Measurements from ENCODE around the gene RGS21.

DNA sequence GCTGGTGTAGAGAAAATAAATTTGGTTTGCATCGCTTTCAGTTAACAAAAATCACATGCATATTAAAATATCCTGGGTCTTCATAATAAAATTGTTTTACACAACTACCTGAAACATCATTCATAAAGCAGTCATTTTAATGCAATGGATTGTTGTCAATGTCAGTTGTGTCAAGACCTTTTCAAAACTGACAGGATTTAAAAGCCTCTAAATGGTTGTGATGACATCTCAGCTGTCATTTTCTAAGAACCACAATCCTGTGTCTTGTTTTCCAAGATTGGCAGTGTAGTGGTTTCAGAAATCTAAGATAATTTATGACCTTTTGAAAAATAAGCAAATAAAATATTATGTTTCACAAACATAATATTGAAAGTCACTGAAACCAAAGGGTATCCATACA, 42.0 kb downstream of the RGS21 start:
- TF ChIP-seq, protein P1, sequence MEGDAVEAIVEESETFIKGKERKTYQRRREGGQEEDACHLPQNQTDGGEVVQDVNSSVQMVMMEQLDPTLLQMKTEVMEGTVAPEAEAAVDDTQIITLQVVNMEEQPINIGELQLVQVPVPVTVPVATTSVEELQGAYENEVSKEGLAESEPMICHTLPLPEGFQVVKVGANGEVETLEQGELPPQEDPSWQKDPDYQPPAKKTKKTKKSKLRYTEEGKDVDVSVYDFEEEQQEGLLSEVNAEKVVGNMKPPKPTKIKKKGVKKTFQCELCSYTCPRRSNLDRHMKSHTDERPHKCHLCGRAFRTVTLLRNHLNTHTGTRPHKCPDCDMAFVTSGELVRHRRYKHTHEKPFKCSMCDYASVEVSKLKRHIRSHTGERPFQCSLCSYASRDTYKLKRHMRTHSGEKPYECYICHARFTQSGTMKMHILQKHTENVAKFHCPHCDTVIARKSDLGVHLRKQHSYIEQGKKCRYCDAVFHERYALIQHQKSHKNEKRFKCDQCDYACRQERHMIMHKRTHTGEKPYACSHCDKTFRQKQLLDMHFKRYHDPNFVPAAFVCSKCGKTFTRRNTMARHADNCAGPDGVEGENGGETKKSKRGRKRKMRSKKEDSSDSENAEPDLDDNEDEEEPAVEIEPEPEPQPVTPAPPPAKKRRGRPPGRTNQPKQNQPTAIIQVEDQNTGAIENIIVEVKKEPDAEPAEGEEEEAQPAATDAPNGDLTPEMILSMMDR (IDR thresholded peaks at IDR 0.05; ENCODE audit: poor library complexity, severe bottlenecking), result no peak
- TF ChIP-seq MXI1 (conservative IDR thresholded peaks at IDR 0.05; ENCODE audit: poor library complexity, severe bottlenecking) (no peak), EZH2 (IDR thresholded peaks at IDR 0.05; ENCODE audit: borderline replicate concordance, insufficient read depth, low read length, poor library complexity, severe bottlenecking) (no peak)
- TF ChIP-seq, protein P2, sequence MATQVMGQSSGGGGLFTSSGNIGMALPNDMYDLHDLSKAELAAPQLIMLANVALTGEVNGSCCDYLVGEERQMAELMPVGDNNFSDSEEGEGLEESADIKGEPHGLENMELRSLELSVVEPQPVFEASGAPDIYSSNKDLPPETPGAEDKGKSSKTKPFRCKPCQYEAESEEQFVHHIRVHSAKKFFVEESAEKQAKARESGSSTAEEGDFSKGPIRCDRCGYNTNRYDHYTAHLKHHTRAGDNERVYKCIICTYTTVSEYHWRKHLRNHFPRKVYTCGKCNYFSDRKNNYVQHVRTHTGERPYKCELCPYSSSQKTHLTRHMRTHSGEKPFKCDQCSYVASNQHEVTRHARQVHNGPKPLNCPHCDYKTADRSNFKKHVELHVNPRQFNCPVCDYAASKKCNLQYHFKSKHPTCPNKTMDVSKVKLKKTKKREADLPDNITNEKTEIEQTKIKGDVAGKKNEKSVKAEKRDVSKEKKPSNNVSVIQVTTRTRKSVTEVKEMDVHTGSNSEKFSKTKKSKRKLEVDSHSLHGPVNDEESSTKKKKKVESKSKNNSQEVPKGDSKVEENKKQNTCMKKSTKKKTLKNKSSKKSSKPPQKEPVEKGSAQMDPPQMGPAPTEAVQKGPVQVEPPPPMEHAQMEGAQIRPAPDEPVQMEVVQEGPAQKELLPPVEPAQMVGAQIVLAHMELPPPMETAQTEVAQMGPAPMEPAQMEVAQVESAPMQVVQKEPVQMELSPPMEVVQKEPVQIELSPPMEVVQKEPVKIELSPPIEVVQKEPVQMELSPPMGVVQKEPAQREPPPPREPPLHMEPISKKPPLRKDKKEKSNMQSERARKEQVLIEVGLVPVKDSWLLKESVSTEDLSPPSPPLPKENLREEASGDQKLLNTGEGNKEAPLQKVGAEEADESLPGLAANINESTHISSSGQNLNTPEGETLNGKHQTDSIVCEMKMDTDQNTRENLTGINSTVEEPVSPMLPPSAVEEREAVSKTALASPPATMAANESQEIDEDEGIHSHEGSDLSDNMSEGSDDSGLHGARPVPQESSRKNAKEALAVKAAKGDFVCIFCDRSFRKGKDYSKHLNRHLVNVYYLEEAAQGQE (IDR thresholded peaks at IDR 0.05; ENCODE audit: borderline replicate concordance), result peak; percentile 91

Measured in neural cell (in vitro differentiated cells).